IMR-90 (cell line): ENCODE measurements around the gene ACTN1.

Experiments
- BHLHE40 ChIP-seq: fragments of 150-350 bp; IDR thresholded peaks from 2 replicates; pipeline ENCODE4 v1.6.1; 2016; ENCODE audit warnings: mild to moderate bottlenecking, low read depth, low read length
- CEBPB ChIP-seq: IDR thresholded peaks from 2 replicates; pipeline ENCODE4 v1.6.1; 2012; ENCODE audit warnings: low read depth, low read length, improper control_type of control experiment
- CHD1 ChIP-seq: IDR thresholded peaks from 2 replicates; pipeline ENCODE4 v1.6.1; 2012; ENCODE audit warnings: low read depth, low read length, improper control_type of control experiment
- CTCF ChIP-seq: conservative IDR thresholded peaks from 2 replicates; pipeline ENCODE4 v1.5.1; 2012; ENCODE audit warnings: mild to moderate bottlenecking, low read depth, low read length, improper control_type of control experiment
- MAZ ChIP-seq: IDR thresholded peaks from 2 replicates; pipeline ENCODE4 v1.6.1; 2012; ENCODE audit warnings: low read depth, mild to moderate bottlenecking, low read length, improper control_type of control experiment, moderate library complexity, borderline replicate concordance
- MXI1 ChIP-seq: IDR thresholded peaks from 2 replicates; pipeline ENCODE4 v1.6.1; 2012; ENCODE audit warnings: low read depth, mild to moderate bottlenecking, low read length, moderate library complexity, borderline replicate concordance
- NFE2L2 ChIP-seq: fragments of 150-350 bp; IDR thresholded peaks from 2 replicates; pipeline ENCODE4 v1.6.1; 2016; ENCODE audit warnings: low read depth, mild to moderate bottlenecking, low read length
- POLR2A ChIP-seq: IDR thresholded peaks from 2 replicates; pipeline ENCODE4 v1.6.1; 2012; ENCODE audit warnings: mild to moderate bottlenecking, low read depth, low read length
- RCOR1 ChIP-seq: IDR thresholded peaks from 2 replicates; pipeline ENCODE4 v1.6.1; 2012; ENCODE audit warnings: mild to moderate bottlenecking, low read length, improper control_type of control experiment; ENCODE audit not compliant: insufficient replicate concordance
- RFX5 ChIP-seq: IDR thresholded peaks from 2 replicates; pipeline ENCODE4 v1.8.0; 2012; ENCODE audit warnings: low read depth, mild to moderate bottlenecking, low read length, moderate library complexity
- SMC3 ChIP-seq: fragments of 150-350 bp; IDR thresholded peaks from 2 replicates; pipeline ENCODE4 v1.6.1; 2016; ENCODE audit warnings: low read depth, mild to moderate bottlenecking, antibody characterized with exemption, low read length, moderate library complexity
- USF2 ChIP-seq: fragments of 150-350 bp; IDR thresholded peaks from 2 replicates; pipeline ENCODE4 v1.6.1; 2017; ENCODE audit warnings: mild to moderate bottlenecking, antibody characterized with exemption, low read length, low read depth

- no peak for TF ChIP-seq BHLHE40
- TF ChIP-seq POLR2A = no peak
- TF ChIP-seq CTCF = no peak
- no peak for TF ChIP-seq MXI1
- no peak for TF ChIP-seq SMC3
- no peak for TF ChIP-seq USF2
- TF ChIP-seq RCOR1 = no peak
- no peak for TF ChIP-seq RFX5
- TF ChIP-seq MAZ = no peak
- no peak for TF ChIP-seq CHD1
- TF ChIP-seq NFE2L2 = no peak
- TF ChIP-seq CEBPB = peak; percentile 78; the same call in 1 of the 2 replicates
Observed at GRCh38 chr14:69013943-69014782, 35.1 kb upstream of the ACTN1 start.
